GM18526 (cell line): ENCODE data around the gene ADTRP.

ENCODE experiments used
- POLR2A ChIP-seq: IDR thresholded peaks from 3 replicates; pipeline ENCODE4 v1.6.1; 2011; ENCODE audit not compliant: insufficient read length; ENCODE audit errors: extremely low read depth

The ADTRP gene

DNA sequence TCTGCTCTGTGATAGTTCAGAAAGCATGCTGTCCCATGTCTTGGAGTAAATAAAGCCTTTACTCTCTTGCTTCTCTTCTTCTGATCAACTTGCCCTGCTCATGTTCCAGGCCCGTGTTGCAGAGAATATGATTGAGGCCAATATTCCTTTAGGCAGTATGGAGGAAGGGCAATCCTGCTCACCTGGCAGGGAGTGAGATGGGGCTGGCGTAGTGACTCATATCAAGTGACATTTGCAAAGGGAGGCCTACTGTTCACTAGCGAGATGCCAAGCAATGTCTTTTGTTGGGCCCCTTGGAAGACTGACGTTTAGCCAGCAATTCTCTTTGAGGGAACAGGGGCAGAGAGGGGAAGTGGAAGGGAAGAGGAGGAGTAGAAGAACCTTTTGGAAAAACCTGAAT is 19.7 kb downstream of the ADTRP start:
- TF ChIP-seq POLR2A = no peak

DNA sequence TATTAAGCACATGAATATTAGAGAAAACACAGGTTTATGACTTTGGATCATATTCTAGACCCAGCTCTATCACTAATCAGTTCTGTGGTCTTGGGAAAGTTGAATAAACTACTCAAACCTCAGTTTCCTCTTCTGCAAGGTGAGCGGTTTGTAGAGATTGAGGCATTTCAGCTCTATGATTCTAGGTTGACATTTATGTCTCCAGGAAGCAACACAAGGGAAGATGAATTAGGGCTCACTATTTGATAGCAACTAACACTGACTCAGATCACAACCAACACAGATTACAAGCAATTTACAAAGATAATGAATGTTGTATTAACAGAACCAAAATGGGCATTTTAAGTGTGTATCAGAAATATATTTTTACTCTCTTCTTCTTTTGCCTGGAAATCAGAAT is 21.9 kb downstream of the ADTRP start:
- no peak for TF ChIP-seq POLR2A

DNA sequence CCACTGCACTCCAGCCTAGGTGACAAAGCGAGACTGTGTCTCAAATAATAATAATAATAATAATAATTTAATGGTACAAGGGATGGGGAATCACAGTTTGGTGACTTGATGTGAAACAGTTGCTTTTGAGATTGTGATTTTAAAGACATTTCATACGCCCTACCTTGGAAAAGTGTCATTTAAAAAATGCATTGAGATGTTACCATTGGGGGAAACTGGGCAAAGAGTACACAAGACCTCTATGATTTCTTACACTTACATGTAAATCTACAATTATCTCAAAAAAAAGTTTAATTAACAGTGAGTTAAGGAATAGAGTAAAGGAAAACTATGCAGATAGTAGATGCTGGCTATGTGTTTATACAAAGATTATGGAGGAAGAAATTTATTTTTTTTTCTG is 22.3 kb downstream of the ADTRP start:
- no peak for TF ChIP-seq POLR2A

DNA sequence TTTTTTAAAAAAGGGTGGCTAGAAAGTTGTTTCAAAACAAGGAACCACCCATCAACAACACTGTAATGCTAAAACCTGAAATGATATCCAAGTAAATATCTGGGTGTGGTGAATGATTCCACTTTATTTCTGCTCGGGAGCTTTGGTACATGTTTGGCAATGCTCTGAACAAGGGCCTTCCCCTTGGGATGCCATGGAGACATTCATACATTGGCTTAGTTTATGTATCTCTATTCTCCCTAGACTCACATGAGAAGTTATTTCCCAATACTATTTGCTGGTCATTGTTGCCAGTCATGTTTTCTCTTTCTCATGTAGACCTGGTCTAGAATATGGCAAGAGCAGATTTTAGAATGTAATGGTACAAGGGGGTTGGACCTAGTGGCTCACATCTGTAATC is 22.9 kb downstream of the ADTRP start:
- TF ChIP-seq POLR2A = no peak

DNA sequence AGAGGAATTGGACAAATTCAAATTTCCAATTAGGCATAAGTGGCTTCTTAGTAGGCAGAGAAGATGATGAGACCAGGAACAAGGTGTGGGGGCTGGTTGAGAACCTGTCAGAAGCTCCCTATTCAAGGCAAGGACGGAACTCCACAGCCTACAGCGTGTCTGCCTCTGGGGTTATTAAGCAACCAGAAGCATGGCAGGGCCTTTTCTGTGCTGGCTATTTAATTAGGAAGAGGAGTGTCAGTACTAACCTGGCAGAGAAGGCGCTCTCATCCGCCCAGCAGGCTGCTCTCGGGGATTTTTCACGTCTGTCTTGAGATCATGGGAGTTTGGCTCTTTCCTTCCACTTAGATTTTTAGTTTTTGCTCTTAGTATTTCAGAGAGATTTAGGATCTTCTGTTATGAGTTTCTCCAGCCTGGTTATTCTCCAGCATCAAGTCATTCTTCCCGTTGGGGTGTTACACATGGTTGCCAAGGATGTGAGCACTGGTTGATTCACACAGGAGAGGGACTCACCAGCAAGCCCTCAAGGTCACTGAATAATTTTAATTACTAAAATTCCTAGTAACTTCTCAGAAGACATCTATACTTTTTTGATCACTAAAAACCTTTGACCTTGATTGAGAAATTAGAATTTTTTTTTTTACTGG is 23.9 kb downstream of the ADTRP start:
- no peak for TF ChIP-seq POLR2A

DNA sequence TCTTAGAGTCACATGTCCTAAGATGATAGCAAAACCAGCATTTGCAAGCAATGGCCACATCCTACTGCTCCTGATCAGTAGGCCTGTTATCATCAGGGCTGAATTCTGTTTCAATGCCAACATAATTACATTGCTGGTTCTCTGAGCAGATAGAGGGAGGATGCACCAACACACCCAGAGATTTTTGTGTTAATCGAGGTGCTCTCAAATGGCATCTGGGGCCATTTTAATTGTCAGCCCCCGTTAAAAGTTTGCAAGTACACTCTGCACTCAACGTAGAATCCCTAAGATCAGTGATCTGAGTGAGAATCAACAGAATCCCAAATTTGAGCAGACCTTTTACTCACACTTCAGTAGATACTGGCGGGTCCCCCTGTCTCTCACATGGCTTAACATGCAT is 24.8 kb downstream of the ADTRP start:
- no peak for TF ChIP-seq POLR2A

DNA sequence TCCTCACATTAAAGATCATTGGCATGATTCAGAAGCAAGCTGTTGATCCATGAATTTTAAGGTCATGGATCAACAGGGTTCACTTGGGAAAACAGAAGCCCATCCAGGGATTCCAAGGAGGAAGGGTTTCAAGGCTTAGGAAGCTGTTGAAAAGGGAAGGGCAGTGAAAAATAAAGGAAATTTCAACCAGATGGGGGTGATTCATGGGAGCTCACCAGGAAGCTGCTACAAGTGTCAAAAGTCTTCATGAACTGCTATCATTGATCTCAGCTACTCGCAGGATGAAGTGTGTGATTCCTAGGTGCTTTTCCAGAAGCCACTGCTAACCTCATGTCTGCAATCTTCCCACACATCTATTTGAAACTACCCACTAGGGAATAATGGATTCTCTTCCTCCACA is 26.2 kb downstream of the ADTRP start:
- no peak for TF ChIP-seq POLR2A

DNA sequence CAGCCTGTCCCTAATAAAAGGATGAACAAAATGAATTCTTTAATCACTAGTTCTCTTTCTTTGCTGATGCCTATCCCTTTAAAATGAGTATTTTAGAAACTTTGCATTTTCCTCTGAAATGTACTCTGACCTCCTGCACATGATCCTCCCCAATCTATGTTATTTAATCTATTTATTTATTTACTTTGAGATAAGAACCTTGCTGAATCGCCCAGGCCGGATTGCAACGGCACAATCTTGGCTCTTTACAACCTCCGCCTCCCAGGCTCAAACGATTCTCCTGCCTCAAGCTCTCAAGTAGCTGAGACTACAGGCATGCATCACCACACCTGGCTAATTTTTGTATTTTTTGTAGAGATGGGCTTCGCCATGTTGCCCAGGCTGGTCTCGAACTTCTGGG is 27.9 kb downstream of the ADTRP start:
- TF ChIP-seq POLR2A = no peak

DNA sequence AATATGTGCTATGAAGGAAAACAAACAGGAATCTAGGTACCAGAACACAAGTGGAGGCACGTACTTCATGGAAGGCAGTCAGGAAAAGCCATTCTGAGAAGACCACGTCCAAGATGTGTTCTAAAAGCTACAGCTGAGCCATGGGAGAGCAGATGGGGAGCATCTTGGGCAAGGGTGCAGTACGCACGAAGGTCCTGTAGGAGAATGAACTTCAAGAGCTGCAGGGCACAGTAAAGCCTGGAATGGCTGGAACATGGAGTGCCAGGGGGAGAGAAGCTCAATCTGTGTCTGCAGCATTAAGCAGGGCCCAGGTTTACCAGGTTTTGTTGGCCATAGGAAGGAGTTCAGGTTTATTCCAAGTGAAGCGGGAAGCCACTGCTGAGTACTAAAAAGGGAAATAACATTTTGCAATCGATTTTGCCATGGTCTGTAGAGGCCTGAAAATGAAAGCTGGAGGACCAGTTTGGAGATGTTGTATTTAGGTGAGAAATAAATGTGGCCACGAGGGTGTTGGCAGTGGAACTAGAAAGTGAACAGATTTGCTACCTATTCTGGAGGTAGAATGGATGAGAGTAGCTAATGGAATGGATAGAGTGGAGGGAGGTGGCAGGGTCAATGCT is 29.9 kb downstream of the ADTRP start:
- no peak for TF ChIP-seq POLR2A

DNA sequence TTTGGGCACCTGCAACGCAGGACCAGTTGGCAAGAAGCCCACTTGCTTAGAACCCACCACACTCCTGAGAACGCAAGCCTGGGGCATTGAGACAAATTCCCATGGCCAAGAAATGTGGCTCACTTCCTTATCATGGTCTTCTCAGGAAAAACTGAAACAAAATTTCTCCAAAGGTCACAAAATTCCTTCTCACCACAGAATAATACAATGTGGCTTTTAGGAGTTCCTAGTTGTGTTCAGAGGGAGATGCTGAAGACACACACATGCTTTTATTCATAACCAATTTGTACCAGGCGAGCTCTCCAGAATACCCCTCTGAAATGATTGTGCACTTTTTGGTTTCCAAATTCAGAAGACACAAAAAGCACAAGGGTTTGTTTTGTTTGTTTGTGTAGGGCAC is 31.6 kb downstream of the ADTRP start:
- TF ChIP-seq POLR2A = no peak

DNA sequence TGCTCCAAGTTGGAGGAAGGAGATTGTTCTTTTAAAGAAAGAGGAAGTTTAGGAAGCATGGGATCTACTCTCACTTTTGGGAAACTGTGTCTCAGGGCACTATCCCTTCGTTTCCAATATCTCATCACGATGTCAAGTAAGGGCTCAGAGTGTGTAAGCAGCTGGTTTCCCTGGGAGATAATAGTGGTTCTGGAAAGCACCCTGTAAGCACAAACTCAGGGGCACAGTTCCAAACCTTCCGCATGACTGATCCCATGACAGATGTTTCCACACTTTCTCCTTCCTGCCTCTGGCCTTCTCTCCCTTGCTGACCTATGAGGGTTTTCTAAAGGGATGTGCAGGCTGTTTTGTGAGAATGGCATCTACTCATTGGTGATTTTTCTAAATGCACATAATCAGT is 33.9 kb downstream of the ADTRP start:
- TF ChIP-seq POLR2A = no peak

DNA sequence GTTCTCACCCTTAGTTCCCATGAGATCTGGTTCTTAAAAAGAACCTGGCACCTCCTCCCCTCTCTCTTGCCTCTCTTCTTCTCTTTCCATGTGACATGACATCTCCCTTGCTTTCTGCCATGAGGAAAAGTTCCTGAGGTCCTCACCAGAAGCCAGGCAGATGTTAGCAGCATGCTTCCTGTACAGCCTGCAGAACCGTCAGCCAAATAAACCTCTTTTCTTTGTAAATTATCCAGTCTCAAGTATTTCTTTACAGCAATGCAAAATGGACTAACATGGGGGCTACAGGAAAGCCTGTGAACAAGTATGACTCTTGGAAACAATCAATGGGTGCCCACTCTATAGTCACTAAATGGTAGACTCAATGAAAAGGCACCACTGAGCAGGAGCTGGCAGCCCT is 34.5 kb downstream of the ADTRP start:
- no peak for TF ChIP-seq POLR2A

DNA sequence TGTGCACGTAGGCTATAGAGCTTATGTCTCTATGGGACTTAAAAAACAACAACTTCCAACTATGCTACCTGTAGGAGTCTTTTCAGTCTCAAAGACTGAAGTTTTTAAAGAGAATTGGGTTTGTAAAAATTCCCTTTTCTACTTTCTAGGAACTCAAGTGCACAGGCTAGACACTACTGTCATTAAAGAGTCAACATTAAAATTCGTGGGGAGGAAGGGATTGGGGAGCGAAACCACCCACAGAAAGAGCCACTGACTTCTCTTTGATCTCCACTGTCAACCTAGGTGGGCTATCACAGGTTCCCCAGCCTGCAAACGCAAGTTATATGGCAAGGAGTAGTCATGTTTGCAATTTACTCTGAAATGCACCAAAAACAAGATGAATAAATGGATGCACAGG is 37.7 kb downstream of the ADTRP start:
- TF ChIP-seq POLR2A = no peak

DNA sequence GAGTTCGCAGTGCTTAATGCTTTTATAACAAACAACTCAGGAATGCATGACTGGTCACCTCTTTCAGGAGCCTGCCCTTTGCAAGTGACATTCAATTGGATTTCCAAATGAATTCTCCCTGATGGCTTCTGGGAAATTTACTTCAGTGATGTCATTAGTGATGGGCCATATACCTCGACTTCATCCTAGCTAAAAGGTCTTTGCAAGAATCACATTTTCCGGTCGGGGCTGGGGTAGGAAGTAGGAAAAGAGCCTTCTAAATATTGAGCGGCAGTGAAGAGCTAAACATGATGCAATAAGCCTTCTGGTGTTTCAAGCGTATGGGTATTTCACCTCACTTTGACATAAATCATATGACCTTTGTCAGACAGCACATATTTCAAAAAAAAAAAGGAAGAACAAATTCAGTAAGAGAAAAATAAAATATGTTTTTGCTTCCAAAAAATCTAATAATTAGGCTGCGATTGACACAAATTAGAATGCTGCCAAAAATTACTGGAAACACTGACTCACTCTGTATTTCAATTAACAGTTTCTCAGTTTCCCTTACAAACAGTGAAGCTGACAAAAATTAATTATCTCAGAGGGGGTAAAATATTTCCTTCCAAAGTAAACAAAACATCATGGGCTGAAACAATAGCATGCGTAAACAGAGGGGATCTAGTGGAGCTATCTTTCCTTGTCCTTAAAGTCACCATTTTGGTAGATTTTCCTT is 39.8 kb downstream of the ADTRP start:
- TF ChIP-seq POLR2A = no peak

DNA sequence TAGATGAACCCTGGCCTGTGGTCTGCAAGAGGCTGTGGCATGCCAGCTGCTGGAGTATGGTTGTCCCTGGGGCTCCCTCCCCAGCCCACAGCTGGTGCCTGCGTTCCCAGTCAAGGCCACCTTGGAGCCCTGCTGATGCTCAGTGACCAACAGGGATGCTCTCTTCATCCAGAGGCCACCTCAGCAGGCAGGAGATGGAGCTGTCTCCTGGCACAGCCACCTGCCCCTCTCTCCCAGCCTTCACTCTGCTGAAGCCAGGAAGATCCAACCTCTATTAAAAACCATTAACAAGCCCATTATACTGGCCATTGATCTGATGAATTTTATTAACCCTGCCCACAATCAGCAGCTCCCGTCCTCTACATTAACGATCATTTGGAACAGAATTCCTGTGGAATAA is 40.4 kb downstream of the ADTRP start:
- TF ChIP-seq POLR2A = no peak

DNA sequence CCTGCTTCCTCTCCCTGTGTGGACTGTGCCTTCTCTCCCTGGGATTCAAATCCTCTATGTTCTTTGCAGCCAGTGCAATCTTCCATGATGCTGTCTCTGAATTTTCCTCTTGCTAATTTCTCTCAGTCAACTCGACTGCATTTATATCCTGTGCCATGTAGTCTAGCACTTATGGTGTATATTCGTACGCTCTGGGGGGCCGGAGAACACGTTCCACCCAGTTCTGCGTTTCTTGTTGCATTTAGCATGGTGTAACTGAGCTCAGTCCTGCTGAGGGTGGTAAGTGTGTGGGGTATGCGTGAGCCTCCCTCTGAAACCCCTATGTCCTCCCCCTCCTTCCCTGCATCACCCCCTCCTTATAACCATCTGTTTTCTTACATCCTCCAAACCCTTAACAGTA is 42.0 kb downstream of the ADTRP start:
- TF ChIP-seq POLR2A = no peak
